PC-3 (cell line): ENCODE data around the gene ANAPC10.

ENCODE experiments used
- CTCF ChIP-seq: fragments of 300-600 bp; sonication (generic); conservative IDR thresholded peaks from 2 replicates; pipeline ENCODE4 v1.5.1; 2017; ENCODE audit warnings: antibody characterized with exemption, low read depth, mild to moderate bottlenecking, low read length
- EZH2 ChIP-seq: fragments of 300-600 bp; sonication (generic); IDR thresholded peaks from one replicate; pipeline ENCODE4 v1.6.1; 2017; ENCODE audit warnings: antibody characterized with exemption, mild to moderate bottlenecking, low read length; ENCODE audit not compliant: unreplicated experiment
- EZH2phosphoT487 ChIP-seq: fragments of 300-600 bp; sonication (generic); IDR thresholded peaks from 2 replicates; pipeline ENCODE4 v1.6.1; 2018; ENCODE audit warnings: mild to moderate bottlenecking, antibody characterized with exemption, low read length, borderline replicate concordance

- TF ChIP-seq CTCF (no peak), EZH2 (no peak), EZH2phosphoT487 (no peak)
These were observed 112.5 kb downstream of the ANAPC10 start for GRCh38 chr4:144985531-144985930.
